ENCODE results near the gene VAMP8.

GRCh38 chr2:85596486-85597143 is 19.2 kb downstream of the VAMP8 start:
- TF ChIP-seq, protein P1, sequence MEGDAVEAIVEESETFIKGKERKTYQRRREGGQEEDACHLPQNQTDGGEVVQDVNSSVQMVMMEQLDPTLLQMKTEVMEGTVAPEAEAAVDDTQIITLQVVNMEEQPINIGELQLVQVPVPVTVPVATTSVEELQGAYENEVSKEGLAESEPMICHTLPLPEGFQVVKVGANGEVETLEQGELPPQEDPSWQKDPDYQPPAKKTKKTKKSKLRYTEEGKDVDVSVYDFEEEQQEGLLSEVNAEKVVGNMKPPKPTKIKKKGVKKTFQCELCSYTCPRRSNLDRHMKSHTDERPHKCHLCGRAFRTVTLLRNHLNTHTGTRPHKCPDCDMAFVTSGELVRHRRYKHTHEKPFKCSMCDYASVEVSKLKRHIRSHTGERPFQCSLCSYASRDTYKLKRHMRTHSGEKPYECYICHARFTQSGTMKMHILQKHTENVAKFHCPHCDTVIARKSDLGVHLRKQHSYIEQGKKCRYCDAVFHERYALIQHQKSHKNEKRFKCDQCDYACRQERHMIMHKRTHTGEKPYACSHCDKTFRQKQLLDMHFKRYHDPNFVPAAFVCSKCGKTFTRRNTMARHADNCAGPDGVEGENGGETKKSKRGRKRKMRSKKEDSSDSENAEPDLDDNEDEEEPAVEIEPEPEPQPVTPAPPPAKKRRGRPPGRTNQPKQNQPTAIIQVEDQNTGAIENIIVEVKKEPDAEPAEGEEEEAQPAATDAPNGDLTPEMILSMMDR (IDR thresholded peaks at IDR 0.05; ENCODE audit: low read depth, low read length, missing input control), result no peak
- TF ChIP-seq SP1 (IDR thresholded peaks at IDR 0.05) (no peak), RAD21 (IDR thresholded peaks at IDR 0.05) (no peak), EGR1 (IDR thresholded peaks at IDR 0.05; ENCODE audit: low read depth in 2 of 2) (no peak), NR2F2 (IDR thresholded peaks at IDR 0.05) (no peak), REST (IDR thresholded peaks at IDR 0.05) (no peak), HNF4G (IDR thresholded peaks at IDR 0.05) (no peak), TAF1 (conservative IDR thresholded peaks at IDR 0.05) (no peak), FOXA1 (IDR thresholded peaks at IDR 0.05) (no peak), HNF4A (conservative IDR thresholded peaks at IDR 0.05) (no peak), GABPA (IDR thresholded peaks at IDR 0.05 in 1 of 2, conservative IDR thresholded peaks at IDR 0.05 in 1 of 2) (no peak), ATF3 (IDR thresholded peaks at IDR 0.05) (no peak)
